ENCODE measurements around the gene COL6A1.

Gene COL6A1

GRCh38 chr21:46006547-46007491 is 25.2 kb downstream of the COL6A1 start:
- no peak for DNase-seq

GRCh38 chr21:46007492-46007868 is 25.9 kb downstream of the COL6A1 start:
- DNase-seq: no peak

GRCh38 chr21:46008893-46009621 is 27.5 kb downstream of the COL6A1 start:
- no peak for DNase-seq

GRCh38 chr21:46009951-46010705 is 28.6 kb downstream of the COL6A1 start:
- no peak for DNase-seq

- DNase-seq: no peak
Measured at GRCh38 chr21:46011267-46011967, 29.8 kb downstream of the COL6A1 start.

GRCh38 chr21:46012154-46012553 is 30.6 kb downstream of the COL6A1 start:
- DNase-seq: no peak

GRCh38 chr21:46014828-46015227 is 33.3 kb downstream of the COL6A1 start:
- no peak for DNase-seq

- no peak for DNase-seq
Measured at GRCh38 chr21:46017148-46017547, 35.6 kb downstream of the COL6A1 start.

GRCh38 chr21:46017695-46018094 is 36.1 kb downstream of the COL6A1 start:
- no peak for DNase-seq

- no peak for DNase-seq
Measured at GRCh38 chr21:46018615-46019014, 37.0 kb downstream of the COL6A1 start.

- DNase-seq: no peak
Measured at GRCh38 chr21:46020581-46020980, 39.0 kb downstream of the COL6A1 start.

GRCh38 chr21:46021398-46021797 is 39.8 kb downstream of the COL6A1 start:
- no peak for DNase-seq

GRCh38 chr21:46021978-46022544 is 40.5 kb downstream of the COL6A1 start:
- DNase-seq: no peak

- DNase-seq: no peak
Measured at GRCh38 chr21:46022551-46023525, 41.3 kb downstream of the COL6A1 start.

- no peak for DNase-seq
Measured at GRCh38 chr21:46023555-46023954, 42.0 kb downstream of the COL6A1 start.

GRCh38 chr21:46024141-46024540 is 42.6 kb downstream of the COL6A1 start:
- DNase-seq: no peak

- DNase-seq: no peak
Measured at GRCh38 chr21:46025113-46025770, 43.7 kb downstream of the COL6A1 start.

GRCh38 chr21:46027851-46028493 is 46.4 kb downstream of the COL6A1 start:
- no peak for DNase-seq

GRCh38 chr21:46028573-46029091 is 47.1 kb downstream of the COL6A1 start:
- no peak for DNase-seq
